GM21576 (cell line): Measurements from ENCODE around the gene S100A10.

ENCODE experiments used
- ATAC-seq: cut with Tn5 transposase; IDR thresholded peaks from one replicate; pipeline ENCODE4 v1.9.1; 2021; ENCODE audit warnings: mild to moderate bottlenecking, moderate library complexity; ENCODE audit not compliant: unreplicated experiment

S100A10 gene

DNA sequence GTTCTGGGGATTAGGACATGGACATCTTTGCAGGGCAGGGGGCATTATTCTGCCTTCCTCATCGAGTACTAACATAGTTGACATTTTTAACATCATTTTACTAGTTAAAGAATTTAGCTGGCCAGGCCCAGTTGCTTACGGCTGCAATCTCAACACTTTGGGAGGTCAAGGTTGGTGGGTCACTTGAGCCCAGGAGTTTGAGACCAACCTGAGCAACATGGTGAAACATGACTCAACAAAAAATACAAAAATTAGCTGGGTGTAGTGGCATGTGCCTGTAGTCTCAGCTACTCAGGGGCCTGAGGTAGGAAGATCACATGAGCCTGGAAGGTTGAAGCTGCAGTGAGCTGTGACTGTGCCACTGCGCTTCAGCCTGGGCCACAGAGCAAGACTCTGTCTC lies 54.5 kb downstream of the S100A10 start:
- ATAC-seq, result no peak

DNA sequence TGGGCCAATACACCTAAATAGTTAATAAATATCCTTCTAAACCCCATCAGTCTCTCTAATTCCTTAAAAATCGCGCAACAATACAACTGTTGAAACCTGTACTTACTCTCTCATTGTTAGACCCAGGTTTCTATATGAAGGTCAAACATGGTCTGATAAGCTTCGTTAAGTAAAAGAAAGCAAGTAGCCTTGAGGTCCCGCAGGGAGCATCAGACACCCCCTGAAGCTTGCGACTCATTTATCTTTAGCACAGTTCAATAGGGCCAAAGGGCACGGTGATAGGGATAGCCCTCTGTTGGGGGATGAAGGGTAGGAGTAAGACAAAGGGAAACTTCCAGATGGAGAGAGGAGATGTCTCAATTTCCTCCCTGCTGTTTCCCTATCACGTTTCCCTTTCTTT lies 57.0 kb downstream of the S100A10 start:
- no peak for ATAC-seq

DNA sequence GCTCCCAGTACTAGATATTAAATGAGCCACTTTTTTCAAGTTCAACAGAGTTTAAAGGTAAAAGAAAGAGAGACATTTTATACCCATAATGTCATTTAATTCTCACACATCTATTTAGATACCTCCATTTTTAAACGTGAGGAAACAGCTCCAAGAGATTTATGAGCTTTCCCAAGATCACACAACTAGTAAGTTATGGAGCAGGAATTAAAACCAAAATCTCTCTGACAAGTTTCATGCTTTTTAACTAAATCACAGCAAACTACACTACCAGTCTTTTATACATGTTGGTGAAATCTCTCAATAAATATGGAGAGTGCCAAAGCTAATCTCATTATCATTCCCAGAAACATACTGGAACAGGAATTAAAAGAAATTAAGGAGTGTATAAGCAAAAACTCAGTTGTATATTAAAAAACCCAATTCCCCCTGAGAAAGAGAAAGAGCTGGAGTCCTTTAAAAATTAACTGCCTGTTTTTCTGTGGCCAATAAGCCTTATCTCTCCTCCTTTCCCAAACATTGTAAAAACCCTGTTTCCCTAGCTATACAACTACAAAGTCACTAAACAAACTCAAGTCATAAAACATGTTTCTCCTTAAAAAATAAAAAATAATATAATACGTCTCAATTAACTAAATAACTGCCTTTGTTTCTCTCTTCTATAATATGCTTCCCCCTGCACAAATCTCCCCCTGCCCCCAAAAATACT lies 57.6 kb downstream of the S100A10 start:
- no peak for ATAC-seq

DNA sequence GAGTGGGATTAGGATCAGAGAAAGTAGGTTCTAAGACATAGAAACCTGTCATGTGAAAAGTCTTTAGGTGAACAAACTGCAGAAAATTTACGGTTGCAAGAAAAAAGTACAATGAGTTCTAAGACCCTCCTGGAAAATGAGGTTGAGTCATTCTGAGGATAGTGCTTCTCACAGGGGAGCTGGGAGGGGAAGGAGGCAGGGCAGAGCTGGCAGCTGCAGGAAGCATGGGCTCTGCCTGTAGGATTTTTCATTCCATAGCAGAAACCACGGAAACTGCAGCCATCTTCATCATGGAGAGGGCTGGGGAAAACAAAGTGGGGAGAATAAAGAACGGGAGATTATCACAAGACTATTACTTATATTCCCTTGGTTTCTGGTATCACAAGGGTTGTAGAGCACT lies 58.5 kb downstream of the S100A10 start:
- no peak for ATAC-seq

DNA sequence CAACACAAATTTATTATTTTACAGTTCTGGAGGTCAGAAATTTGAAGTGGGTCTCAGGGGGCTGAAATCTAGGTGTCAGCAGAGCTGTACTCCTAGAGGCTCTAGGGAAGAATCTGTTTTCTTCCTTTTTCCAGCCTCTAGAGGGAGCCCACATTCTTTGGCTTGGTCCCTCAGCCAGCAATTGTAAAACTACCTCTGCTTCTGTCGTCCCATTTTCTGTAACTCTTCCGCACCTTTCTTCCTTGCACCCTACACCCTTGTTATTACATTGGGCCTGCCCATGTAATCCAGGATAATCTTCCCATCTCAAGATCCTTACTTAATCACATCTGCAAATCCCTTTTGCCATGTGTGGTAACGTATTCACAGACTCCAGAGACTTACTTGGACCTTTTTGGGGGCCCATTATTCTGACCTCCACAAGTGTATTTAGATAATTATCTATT lies 59.6 kb downstream of the S100A10 start:
- no peak for ATAC-seq
